Measurements from ENCODE around the gene HSPA9.

DNA sequence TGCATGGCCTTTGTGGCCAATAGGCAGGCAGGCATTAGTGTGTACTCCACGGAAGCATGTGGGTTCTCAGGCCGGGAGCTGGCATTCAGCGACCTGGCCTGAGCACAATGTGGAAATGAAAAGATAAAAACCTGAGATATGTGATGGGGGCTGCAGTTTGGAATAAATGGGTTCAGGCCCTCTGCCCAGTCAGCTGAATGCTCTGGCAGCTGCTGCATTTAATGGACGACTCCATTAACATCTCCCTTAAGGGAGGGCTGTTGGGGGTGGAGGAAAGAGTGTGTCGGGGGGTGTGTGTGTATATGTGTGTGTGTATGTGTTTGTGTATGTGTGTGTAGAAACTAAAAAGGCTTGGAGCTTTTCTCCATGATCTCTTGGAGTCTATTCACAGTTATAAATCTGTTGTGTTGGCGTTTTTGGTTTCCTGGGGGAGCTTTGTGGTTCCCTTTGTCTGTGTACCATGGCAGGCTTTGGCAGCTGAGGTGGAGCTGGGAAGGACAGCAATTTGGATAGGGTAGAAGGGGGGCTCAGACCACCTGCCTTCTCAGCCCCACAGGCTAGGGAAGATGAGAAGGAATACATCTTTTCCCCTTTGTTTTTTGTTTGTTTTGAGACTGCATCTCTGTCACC, 27.3 kb upstream of the HSPA9 start:
- no peak for TF ChIP-seq EZH2 (IDR thresholded peaks at IDR 0.05; ENCODE audit: borderline replicate concordance, insufficient read depth, low read depth, low read length, poor library complexity, severe bottlenecking)
- TF ChIP-seq, protein P1, sequence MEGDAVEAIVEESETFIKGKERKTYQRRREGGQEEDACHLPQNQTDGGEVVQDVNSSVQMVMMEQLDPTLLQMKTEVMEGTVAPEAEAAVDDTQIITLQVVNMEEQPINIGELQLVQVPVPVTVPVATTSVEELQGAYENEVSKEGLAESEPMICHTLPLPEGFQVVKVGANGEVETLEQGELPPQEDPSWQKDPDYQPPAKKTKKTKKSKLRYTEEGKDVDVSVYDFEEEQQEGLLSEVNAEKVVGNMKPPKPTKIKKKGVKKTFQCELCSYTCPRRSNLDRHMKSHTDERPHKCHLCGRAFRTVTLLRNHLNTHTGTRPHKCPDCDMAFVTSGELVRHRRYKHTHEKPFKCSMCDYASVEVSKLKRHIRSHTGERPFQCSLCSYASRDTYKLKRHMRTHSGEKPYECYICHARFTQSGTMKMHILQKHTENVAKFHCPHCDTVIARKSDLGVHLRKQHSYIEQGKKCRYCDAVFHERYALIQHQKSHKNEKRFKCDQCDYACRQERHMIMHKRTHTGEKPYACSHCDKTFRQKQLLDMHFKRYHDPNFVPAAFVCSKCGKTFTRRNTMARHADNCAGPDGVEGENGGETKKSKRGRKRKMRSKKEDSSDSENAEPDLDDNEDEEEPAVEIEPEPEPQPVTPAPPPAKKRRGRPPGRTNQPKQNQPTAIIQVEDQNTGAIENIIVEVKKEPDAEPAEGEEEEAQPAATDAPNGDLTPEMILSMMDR (IDR thresholded peaks at IDR 0.05): no peak
